LNCaP clone FGC (cell line): ENCODE measurements around the gene WBP2.

Experiments used
- DNase-seq: peaks from one replicate; pipeline ENCODE4 v3.0.0-alpha.2; 2011; ENCODE audit warnings: low read depth
- H3K4me3 ChIP-seq: 2 replicates; pipeline ENCODE4 v1.5.1; 2011; ENCODE audit warnings: mild to moderate bottlenecking, low read depth, low read length, control low read depth
- TF ChIP-seq, protein P1 (sequence below): IDR thresholded peaks from 2 replicates; pipeline ENCODE4 v1.5.1; 2012; ENCODE audit warnings: mild to moderate bottlenecking; ENCODE audit not compliant: control insufficient read depth, insufficient read depth; ENCODE audit errors: extremely low read depth

WBP2 gene

DNA sequence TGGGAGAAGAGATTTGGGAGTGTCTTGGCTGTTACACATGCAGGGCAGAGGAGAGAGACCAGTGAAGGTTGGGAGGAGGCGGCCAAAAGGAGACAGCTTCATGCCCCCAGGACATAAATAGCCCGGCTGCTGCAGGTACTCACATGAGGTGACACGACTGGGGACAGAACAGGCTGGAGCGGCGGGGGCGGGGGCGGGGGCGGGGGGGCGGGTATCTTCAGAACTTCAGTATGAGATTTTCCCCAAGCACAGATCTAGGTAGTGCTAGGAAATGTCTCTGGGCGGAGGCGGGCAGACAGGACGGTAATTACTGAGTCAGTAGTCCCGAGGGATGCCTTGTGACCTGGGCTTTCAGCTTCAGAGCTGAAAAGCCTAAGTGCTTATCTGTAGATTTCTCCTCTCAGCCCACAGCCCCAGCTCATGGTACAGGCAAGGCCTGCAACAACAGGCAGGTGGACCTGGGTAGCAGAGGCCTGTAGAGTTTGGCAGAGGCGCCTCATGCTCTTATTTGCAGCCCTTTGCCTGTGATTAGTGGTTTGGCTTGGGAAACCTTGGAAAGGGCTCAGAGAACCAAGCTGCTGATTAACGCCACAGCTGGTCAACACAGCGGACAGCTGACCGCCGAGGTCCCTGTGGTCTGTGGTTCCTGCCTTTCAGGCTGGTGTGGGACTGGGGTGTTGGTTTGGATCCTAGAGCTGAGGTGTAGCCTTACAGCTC, 46.1 kb downstream of the WBP2 start:
- no peak overlapping the region for H3K4me3 ChIP-seq
- no peak for DNase-seq
- TF ChIP-seq, protein P1, sequence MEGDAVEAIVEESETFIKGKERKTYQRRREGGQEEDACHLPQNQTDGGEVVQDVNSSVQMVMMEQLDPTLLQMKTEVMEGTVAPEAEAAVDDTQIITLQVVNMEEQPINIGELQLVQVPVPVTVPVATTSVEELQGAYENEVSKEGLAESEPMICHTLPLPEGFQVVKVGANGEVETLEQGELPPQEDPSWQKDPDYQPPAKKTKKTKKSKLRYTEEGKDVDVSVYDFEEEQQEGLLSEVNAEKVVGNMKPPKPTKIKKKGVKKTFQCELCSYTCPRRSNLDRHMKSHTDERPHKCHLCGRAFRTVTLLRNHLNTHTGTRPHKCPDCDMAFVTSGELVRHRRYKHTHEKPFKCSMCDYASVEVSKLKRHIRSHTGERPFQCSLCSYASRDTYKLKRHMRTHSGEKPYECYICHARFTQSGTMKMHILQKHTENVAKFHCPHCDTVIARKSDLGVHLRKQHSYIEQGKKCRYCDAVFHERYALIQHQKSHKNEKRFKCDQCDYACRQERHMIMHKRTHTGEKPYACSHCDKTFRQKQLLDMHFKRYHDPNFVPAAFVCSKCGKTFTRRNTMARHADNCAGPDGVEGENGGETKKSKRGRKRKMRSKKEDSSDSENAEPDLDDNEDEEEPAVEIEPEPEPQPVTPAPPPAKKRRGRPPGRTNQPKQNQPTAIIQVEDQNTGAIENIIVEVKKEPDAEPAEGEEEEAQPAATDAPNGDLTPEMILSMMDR: no peak

DNA sequence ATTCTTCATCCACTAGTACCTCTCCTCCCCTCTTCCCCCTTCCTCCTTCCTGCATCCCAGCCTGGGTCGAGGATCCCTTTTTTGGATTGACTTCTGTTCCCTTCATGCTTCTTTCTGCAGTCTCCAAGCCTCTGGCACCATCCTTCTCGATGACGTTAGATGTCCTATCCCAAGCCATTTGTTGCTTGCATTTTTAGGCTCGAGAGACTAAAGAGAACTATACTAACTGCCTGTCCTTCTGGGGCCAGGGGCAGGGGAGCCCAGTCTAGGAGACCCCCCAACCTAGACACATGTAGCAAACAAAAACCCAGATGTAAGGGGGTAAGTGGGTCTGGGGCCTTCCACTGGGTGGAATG, 46.6 kb downstream of the WBP2 start:
- TF ChIP-seq, protein P1: no peak
- no peak overlapping the region for H3K4me3 ChIP-seq
- no peak for DNase-seq

DNA sequence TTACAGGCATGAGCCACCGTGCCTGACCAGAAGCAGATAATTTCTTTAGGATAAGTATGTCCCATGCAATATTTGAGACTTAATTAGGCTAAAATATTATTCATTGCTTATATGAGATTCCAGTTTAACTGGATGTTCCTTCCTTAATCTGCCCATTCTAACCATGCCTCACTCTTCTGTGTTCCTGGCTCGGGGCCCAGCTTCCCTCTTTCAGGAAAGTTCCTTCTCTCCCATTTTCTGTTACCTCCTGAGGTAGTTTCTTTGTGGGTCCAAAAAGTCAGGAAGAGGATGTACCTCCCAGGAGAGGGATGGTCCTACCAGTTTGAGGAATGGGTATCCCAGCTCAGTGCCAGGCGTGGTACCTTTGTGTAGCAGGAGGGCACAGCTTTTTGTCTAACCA, 47.3 kb downstream of the WBP2 start:
- TF ChIP-seq, protein P1: no peak
- H3K4me3 ChIP-seq: no peak overlapping the region
- no peak for DNase-seq

DNA sequence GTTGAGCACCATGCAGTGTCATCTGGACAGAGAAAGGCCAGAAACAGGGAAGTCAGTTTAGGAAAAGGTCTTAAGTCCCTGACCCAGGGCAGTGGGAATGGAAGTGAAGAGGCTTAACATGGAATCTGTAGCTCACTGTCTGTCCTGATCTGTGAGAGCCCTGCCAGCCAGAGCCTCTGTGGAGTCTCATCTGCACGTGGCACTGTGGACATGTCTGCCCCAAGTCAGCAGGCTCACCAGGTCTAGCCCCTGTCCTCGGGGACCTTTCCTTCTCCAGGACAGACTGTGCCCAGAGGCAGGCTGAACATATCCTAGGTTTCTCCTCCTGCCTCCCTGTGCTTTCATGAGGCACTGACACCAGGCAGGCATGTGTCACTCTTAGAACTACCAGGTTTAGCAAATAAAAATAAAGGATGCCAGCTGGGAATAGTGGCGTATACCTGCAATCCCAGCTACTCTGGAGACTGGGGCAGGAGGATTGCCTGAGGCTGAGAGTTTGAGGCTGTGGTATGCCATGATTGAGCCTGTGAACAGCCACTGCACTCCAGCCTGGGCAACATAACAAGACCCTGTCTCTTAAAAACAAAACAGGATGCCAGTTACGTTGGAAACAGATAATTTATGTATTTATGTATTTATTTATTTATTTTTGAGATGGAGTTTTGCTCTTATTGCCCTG, 48.2 kb downstream of the WBP2 start:
- no peak for DNase-seq
- TF ChIP-seq, protein P1: no peak
- H3K4me3 ChIP-seq: no peak overlapping the region

DNA sequence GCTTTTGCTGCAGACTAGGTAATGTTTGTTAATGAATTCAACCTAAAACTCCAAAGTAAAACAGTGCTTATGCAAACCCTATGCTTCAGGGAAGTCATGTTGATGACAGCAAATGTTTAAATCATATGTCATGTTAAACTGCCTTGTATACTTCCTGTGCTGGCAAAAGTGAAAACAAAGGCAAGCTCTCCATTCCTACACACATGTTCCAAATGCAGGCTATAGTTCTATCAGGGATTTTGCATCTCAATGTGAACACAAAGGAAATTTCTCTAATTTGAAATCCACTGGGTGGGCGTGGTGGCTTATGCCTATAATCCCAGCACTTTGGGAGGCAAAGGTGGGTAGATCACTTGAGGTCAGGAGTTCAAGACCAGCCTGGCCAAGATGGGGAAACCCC, 51.3 kb downstream of the WBP2 start:
- TF ChIP-seq, protein P1: no peak
- H3K4me3 ChIP-seq: no peak overlapping the region
- no peak for DNase-seq

DNA sequence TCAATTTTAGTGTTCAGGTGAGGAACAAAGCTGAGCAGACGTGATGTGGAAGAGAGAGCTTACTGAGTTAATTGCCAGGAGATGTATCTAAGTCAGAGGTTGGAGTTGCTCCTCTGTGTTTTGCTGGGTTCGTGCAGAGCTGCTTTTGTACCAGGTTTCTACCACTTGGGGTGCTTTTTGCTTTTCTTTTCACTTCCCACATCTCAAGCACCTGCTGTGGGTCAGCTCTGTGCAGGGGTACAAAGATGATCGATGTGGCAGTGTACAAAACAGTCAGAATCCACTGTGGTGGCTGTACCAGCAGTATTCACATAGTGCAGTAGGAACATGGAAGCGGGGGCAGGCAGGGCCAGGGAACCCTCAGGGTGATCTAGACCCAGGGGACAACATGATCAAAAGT, 55.7 kb downstream of the WBP2 start:
- TF ChIP-seq, protein P1: no peak
- no peak overlapping the region for H3K4me3 ChIP-seq
- DNase-seq: no peak
